PC-9 (cell line): ENCODE results near the gene PCED1B.

ENCODE experiments used
- EZH2 ChIP-seq: fragments of 200-600 bp; sonication (generic); IDR thresholded peaks from 2 replicates; pipeline ENCODE4 v1.8.0; 2017; ENCODE audit warnings: antibody characterized with exemption, low read depth
- TF ChIP-seq, protein P1 (sequence below): fragments of 200-600 bp; sonication (generic); conservative IDR thresholded peaks from 2 replicates; pipeline ENCODE4 v1.6.1; 2017; ENCODE audit warnings: mixed run types, antibody characterized with exemption, mild to moderate bottlenecking, moderate library complexity

GRCh38 chr12:47075192-47076084 lies 4.0 kb upstream of the PCED1B start:
- TF ChIP-seq, protein P1, sequence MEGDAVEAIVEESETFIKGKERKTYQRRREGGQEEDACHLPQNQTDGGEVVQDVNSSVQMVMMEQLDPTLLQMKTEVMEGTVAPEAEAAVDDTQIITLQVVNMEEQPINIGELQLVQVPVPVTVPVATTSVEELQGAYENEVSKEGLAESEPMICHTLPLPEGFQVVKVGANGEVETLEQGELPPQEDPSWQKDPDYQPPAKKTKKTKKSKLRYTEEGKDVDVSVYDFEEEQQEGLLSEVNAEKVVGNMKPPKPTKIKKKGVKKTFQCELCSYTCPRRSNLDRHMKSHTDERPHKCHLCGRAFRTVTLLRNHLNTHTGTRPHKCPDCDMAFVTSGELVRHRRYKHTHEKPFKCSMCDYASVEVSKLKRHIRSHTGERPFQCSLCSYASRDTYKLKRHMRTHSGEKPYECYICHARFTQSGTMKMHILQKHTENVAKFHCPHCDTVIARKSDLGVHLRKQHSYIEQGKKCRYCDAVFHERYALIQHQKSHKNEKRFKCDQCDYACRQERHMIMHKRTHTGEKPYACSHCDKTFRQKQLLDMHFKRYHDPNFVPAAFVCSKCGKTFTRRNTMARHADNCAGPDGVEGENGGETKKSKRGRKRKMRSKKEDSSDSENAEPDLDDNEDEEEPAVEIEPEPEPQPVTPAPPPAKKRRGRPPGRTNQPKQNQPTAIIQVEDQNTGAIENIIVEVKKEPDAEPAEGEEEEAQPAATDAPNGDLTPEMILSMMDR = no peak
- TF ChIP-seq EZH2 = no peak
